Lung (tissue), 12 donors: Measurements from ENCODE around the gene PREPL. TPM values are rescaled to one million over a fixed set of nuclear protein-coding genes. Genes with fewer than 3 reads are reported as not detected.

Source experiments
- ATAC-seq: fragments of 200-7000 bp; cut with Tn5 transposase; one replicate; pipeline ENCODE4 v1.9.1; 2020; ENCODE audit warnings: moderate number of reproducible peaks; ENCODE audit not compliant: insufficient read depth, low FRiP score
- DNase-seq, 3 donors: peaks; one replicate each; pipeline ENCODE4 v3.0.0-alpha.2; 2013 to 2017
- H3K27ac ChIP-seq, 2 donors: one replicate each; pipeline ENCODE4 v1.5.1; 2013; ENCODE audit warnings: mild to moderate bottlenecking in 2 of 2, moderate library complexity in 2 of 2, control low read depth in 1 of 2, inconsistent platforms in 1 of 2, low read depth in 1 of 2, low read length in 1 of 2
- H3K27me3 ChIP-seq, 3 donors: one replicate each; pipeline ENCODE4 v1.5.1; 2013; ENCODE audit warnings: low read length in 2 of 3; ENCODE audit not compliant: control insufficient read depth in 3 of 3, insufficient read depth in 3 of 3
- H3K36me3 ChIP-seq, 4 donors: one replicate each; pipeline ENCODE4 v1.5.1; 2013; ENCODE audit warnings: low read length in 4 of 4, mild to moderate bottlenecking in 1 of 4, moderate library complexity in 1 of 4; ENCODE audit not compliant: control insufficient read depth in 4 of 4, insufficient read depth in 4 of 4
- H3K4me1 ChIP-seq, 5 donors: one replicate each; pipeline ENCODE4 v1.5.1; 2013; ENCODE audit warnings: low read length in 5 of 5, mild to moderate bottlenecking in 2 of 5, moderate library complexity in 1 of 5; ENCODE audit not compliant: control insufficient read depth in 5 of 5, insufficient read depth in 5 of 5
- H3K4me3 ChIP-seq: one replicate; pipeline ENCODE4 v1.5.1; 2013; ENCODE audit warnings: mild to moderate bottlenecking, control low read depth, moderate library complexity
- H3K9ac ChIP-seq, 2 donors: one replicate each; pipeline ENCODE4 v1.5.1; 2013; ENCODE audit warnings: low read length in 2 of 2, control low read depth in 1 of 2; ENCODE audit not compliant: insufficient read depth in 1 of 2
- H3K9me3 ChIP-seq, 4 donors: one replicate each; pipeline ENCODE4 v1.5.1; 2013; ENCODE audit warnings: low read length in 3 of 4, mild to moderate bottlenecking in 1 of 4, moderate library complexity in 1 of 4; ENCODE audit not compliant: control insufficient read depth in 4 of 4, insufficient read depth in 3 of 4
- CTCF ChIP-seq: IDR thresholded peaks from 2 replicates; pipeline ENCODE4 v1.5.1; 2012; ENCODE audit warnings: mild to moderate bottlenecking; ENCODE audit errors: control extremely low read depth, extremely low read depth
- WGBS, 2 donors: extraction: QIAGEN DNeasy Blood & Tissue Kit; methylation state at CpG; one replicate each; pipeline ENCODE4 v1.1.7; 2013; 5-methylcytosine and 5-hydroxymethylcytosine counted together
- polyA plus RNA-seq, 2 donors: library from polyadenylated mRNA; stranded (reverse); fragments of 200-250 nt; gene quantifications; one replicate each; pipeline ENCODE4 v1.2.1, GENCODE V29; 2013
- total RNA-seq, 2 donors: library from RNA; depleted of rRNA in 1 of 2; stranded (reverse); fragments of >200 nt in 1 of 2; gene quantifications; one replicate each; pipeline ENCODE4 v1.2.1, GENCODE V29; 2014 to 2021
- donor health status: control.
- donor health status: control.
- donor health status: Bipolar disorder and iron deficiency.
- donor health status: healthy.
- donor health status: DM: yes; HTN: yes; CAD: no.

The PREPL gene
- total and polyA plus RNA-seq, 4 donors, result 8.3 to 101 (median 28.4) TPM

GRCh38 chr2:44367591-44367990 is 6.3 kb upstream of the PREPL start:
- H3K4me1 ChIP-seq, result peaks cover 0 to 5% (median 0%) of the 10 kb centered on the region in 5 donors
- 83 to 94% methylated on average over 1 of the region's 1 CpG for WGBS, 2 donors
- H3K9ac ChIP-seq, result no peak overlapping the region
- H3K36me3 ChIP-seq, result no peaks in the 10 kb centered on the region
- H3K27ac ChIP-seq, result no peak overlapping the region
- TF ChIP-seq CTCF, result no peak
- DNase-seq (no peak), ATAC-seq (no peak)
- peaks cover 0 to 3% (median 0%) of the 10 kb centered on the region in 4 donors for H3K9me3 ChIP-seq
- no peaks in the 10 kb centered on the region for H3K27me3 ChIP-seq
- H3K4me3 ChIP-seq, result no peak overlapping the region

GRCh38 chr2:44364604-44365003 is 3.3 kb upstream of the PREPL start:
- ATAC-seq (no peak), DNase-seq (no peak)
- Histone ChIP-seq H3K9me3 (no peaks in the 10 kb centered on the region), H3K27me3 (no peaks in the 10 kb centered on the region), H3K9ac (no peak overlapping the region), H3K27ac (no peak overlapping the region), H3K36me3 (no peaks in the 10 kb centered on the region), H3K4me1 (peaks cover 0 to 16% (median 0%) of the 10 kb centered on the region in 5 donors), H3K4me3 (no peak overlapping the region)
- 98 to 99% methylated on average over 3 of the region's 3 CpGs for WGBS, 2 donors
- no peak for TF ChIP-seq CTCF

GRCh38 chr2:44362207-44363015 is 1.1 kb upstream of the PREPL start:
- Histone ChIP-seq H3K27ac (peak overlapping the region; percentile 67 to 100), H3K9me3 (no peaks in the 10 kb centered on the region), H3K4me1 (peaks cover 0 to 19% (median 0%) of the 10 kb centered on the region in 5 donors), H3K36me3 (no peaks in the 10 kb centered on the region), H3K27me3 (no peaks in the 10 kb centered on the region), H3K4me3 (peak overlapping the region; percentile 87), H3K9ac (peak overlapping the region; percentile 60 to 61)
- DNase-seq (peak; percentile 50 to 74 (median 57)), ATAC-seq (peak; percentile 17)
- WGBS, 2 donors, result 1% methylated on average over 32 of the region's 32 CpGs
- no peak for TF ChIP-seq CTCF
